Measurements from ENCODE around the gene SFXN5. TPM values are rescaled to one million over a fixed set of nuclear protein-coding genes. Genes with fewer than 3 reads are reported as not detected.

Gene SFXN5
- total and polyA plus RNA-seq, 2 donors (not counting 3 experiments of a cell fraction or from before 2014, with no cell fraction given): 18.7 to 28.6 TPM

DNA sequence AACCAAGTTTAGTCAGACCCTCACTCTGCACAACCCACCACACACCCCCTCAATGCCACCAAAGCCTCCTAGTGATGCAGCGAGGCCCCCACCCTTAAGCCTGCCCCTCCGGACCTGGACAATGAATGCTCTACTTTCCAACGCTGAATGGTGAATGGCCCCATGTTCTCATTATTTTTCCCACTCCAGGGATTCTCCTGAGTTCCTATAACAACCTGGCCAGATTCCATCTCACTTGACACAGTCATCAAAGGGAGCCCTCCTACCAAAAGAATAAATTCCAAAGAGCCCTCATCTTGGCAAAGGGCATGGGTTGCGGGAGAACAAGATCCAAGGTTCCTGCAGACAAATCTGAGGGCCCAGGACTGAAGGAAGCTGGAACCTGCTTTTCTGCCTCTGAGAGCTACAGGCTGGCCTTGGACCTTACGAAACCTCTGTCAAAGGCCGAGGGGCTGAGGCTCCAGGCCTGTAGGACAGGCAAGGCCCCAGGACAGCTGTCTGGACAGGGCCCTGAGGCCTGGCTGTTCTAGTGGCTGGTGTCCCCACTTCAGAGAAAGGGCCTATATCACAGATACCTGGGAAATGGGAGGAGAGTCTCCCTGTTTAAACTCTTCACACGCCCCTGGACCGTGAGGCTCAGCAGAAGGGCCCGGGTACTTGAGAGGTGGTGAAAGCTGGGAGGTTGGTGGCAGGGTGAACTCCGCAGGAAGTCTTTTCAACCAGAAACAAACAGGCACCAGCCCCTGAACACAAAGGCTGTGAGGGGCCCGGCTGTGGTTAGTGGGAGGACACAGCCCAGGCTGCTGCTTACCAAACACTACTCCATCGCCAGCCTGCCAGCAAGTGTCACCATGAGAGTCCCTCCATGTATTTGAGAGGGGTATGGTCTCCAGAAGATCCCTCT lies 27.3 kb downstream of the SFXN5 start:
- H3K79me2 ChIP-seq (ENCODE audit: control insufficient read depth, insufficient read depth, low read length): no peaks in the 10 kb centered on the region
- CTCF ChIA-PET: interaction anchor here (1.2 kb wide), 1 partner anchor 113 kb away, joined by 3 read pairs; no protein-coding TSS in a partner anchor
- no peak overlapping the region for H3K4me2 ChIP-seq (ENCODE audit: insufficient read depth, low read length)
- H3K9me3 ChIP-seq (replicated peaks; ENCODE audit: control insufficient read depth, insufficient read depth, low read length): no peaks in the 10 kb centered on the region
- intact Hi-C loops (cut with micrococcal nuclease): no loop called here
- TF ChIP-seq GATA2 (IDR thresholded peaks at IDR 0.05; ENCODE audit: insufficient read depth, insufficient read length, low read depth, low read length) (no peak), MYC (IDR thresholded peaks at IDR 0.05; ENCODE audit: low read depth, low read length) (no peak), POLR2AphosphoS5 (IDR thresholded peaks at IDR 0.05; ENCODE audit: insufficient read depth, low read depth, low read length) (no peak), POLR2A (IDR thresholded peaks at IDR 0.05; ENCODE audit: low read depth, low read length) (no peak), FOS (IDR thresholded peaks at IDR 0.05; ENCODE audit: borderline replicate concordance, insufficient read depth, low read length) (no peak), JUN (IDR thresholded peaks at IDR 0.05; ENCODE audit: borderline replicate concordance, insufficient read depth, insufficient read length, low read depth) (no peak), EZH2 (IDR thresholded peaks at IDR 0.05; ENCODE audit: borderline replicate concordance, low read depth, low read length, severe bottlenecking) (no peak)
- TF ChIP-seq, protein P1, sequence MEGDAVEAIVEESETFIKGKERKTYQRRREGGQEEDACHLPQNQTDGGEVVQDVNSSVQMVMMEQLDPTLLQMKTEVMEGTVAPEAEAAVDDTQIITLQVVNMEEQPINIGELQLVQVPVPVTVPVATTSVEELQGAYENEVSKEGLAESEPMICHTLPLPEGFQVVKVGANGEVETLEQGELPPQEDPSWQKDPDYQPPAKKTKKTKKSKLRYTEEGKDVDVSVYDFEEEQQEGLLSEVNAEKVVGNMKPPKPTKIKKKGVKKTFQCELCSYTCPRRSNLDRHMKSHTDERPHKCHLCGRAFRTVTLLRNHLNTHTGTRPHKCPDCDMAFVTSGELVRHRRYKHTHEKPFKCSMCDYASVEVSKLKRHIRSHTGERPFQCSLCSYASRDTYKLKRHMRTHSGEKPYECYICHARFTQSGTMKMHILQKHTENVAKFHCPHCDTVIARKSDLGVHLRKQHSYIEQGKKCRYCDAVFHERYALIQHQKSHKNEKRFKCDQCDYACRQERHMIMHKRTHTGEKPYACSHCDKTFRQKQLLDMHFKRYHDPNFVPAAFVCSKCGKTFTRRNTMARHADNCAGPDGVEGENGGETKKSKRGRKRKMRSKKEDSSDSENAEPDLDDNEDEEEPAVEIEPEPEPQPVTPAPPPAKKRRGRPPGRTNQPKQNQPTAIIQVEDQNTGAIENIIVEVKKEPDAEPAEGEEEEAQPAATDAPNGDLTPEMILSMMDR (IDR thresholded peaks at IDR 0.05; ENCODE audit: extremely low read depth in 1 of 2, insufficient read depth in 1 of 2, low read depth in 1 of 2, low read length in 2 of 2): no peak
- TF ChIP-seq, protein P2, sequence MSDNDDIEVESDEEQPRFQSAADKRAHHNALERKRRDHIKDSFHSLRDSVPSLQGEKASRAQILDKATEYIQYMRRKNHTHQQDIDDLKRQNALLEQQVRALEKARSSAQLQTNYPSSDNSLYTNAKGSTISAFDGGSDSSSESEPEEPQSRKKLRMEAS (IDR thresholded peaks at IDR 0.05; ENCODE audit: insufficient read depth, insufficient read length): no peak
- FAIRE-seq (no peak), DNase-seq (ENCODE audit: low read depth, low spot score) (no peak)
- H4K20me1 ChIP-seq (replicated peaks; ENCODE audit: control insufficient read depth, extremely low read depth, insufficient read depth, low read length): no peaks in the 10 kb centered on the region
- POLR2A ChIA-PET: no interaction called here
- peaks cover 0 to 2% of the 10 kb centered on the region in 2 experiments for H3K36me3 ChIP-seq (ENCODE audit: control insufficient read depth in 2 of 2, extremely low read depth in 1 of 2, insufficient read depth in 2 of 2, low read length in 2 of 2)
- no peaks in the 10 kb centered on the region for H3K9me1 ChIP-seq (replicated peaks; ENCODE audit: control insufficient read depth, extremely low read depth, insufficient read depth, low read length)
- H3K27ac ChIP-seq (ENCODE audit: insufficient read depth, low read depth, low read length): no peak overlapping the region
- dilution Hi-C loops (cut with MboI; ENCODE audit: extremely low pct_ligation_motif_present, low sequenced_read_pairs): no loop called here
- no peaks in the 10 kb centered on the region for H3K4me1 ChIP-seq (ENCODE audit: control insufficient read depth, extremely low read depth, insufficient read depth, low read length)
- no peak overlapping the region for H3K4me3 ChIP-seq (replicated peaks in 1 of 3; ENCODE audit: insufficient read depth in 1 of 3, low read depth in 1 of 3, low read length in 3 of 3)
- no peak overlapping the region for H3K9ac ChIP-seq (replicated peaks; ENCODE audit: extremely low read depth, insufficient read depth, low read length)
- BruUV-seq (replicated peaks): no TSS peak
- no peaks in the 10 kb centered on the region for H3K27me3 ChIP-seq (ENCODE audit: control insufficient read depth in 2 of 2, insufficient read depth in 2 of 2, low read length in 2 of 2)
- no peak overlapping the region for H2AFZ ChIP-seq (ENCODE audit: low read depth, low read length)
